PC-3 (cell line): ENCODE measurements around the gene TOP2A. TPM values are rescaled to one million over a fixed set of nuclear protein-coding genes. Genes with fewer than 3 reads are reported as not detected.

Experiments
- ATAC-seq: fragments of 200-7000 bp; cut with Tn5 transposase; 2 replicates; pipeline ENCODE4 v1.9.1; 2020; ENCODE audit warnings: mild to moderate bottlenecking, moderate library complexity
- BruUV-seq: library from RNA; stranded (reverse); fragments of 400-500 nt; replicated peaks from 2 replicates; lab custom pipeline; 2021; lab: Mats Ljungman, UMichigan
- CTCF ChIA-PET: fragments of 300-600 bp; sonication (Branson Sonifier 250); formaldehyde crosslinking; loops from one replicate; lab custom pipeline; 2022; ENCODE audit warnings: antibody characterized with exemption; lab: Charles Lee
- POLR2A ChIA-PET: fragments of 300-600 bp; sonication (Branson Sonifier 250); formaldehyde crosslinking; loops from one replicate; lab custom pipeline; 2022; ENCODE audit warnings: antibody characterized with exemption; ENCODE audit not compliant: unreplicated experiment; lab: Charles Lee
- DNase-seq: peaks from one replicate; pipeline ENCODE4 v3.0.0-alpha.2; 2015
- H2AFZ ChIP-seq: fragments of 300-600 bp; sonication (generic); 2 replicates; pipeline ENCODE4 v1.6.0; 2016; ENCODE audit warnings: antibody characterized with exemption, low read length
- H3F3A ChIP-seq: fragments of 300-600 bp; sonication (generic); one replicate; pipeline ENCODE4 v1.6.0; 2017; ENCODE audit warnings: antibody characterized with exemption, low read length, control low read depth, mild to moderate bottlenecking; ENCODE audit not compliant: unreplicated experiment
- H3K27ac ChIP-seq: fragments of 300-600 bp; sonication (generic); 2 replicates; pipeline ENCODE4 v1.5.1; 2016; ENCODE audit warnings: mild to moderate bottlenecking, low read length
- H3K27me3 ChIP-seq: fragments of 300-600 bp; sonication (generic); 2 replicates; pipeline ENCODE4 v1.6.1; 2016; ENCODE audit warnings: low read length, mixed read lengths
- H3K36me3 ChIP-seq: fragments of 300-600 bp; sonication (generic); 2 replicates; pipeline ENCODE4 v1.6.1; 2016; ENCODE audit warnings: low read depth, mixed run types, low read length, mixed read lengths
- H3K4me1 ChIP-seq: fragments of 300-600 bp; sonication (generic); 2 replicates; pipeline ENCODE4 v1.5.1; 2016; ENCODE audit warnings: low read length; ENCODE audit not compliant: insufficient read depth
- H3K4me2 ChIP-seq: fragments of 300-600 bp; sonication (generic); 2 replicates; pipeline ENCODE4 v1.6.0; 2016; ENCODE audit warnings: low read length
- H3K4me3 ChIP-seq: fragments of 300-600 bp; sonication (generic); 2 replicates; pipeline ENCODE4 v1.5.1; 2016; ENCODE audit warnings: mild to moderate bottlenecking, low read length, mixed read lengths
- H3K79me2 ChIP-seq: fragments of 300-600 bp; sonication (generic); 2 replicates; pipeline ENCODE4 v1.6.1; 2017; ENCODE audit warnings: low read length, mixed read lengths
- H3K9ac ChIP-seq: fragments of 300-600 bp; sonication (generic); 2 replicates; pipeline ENCODE4 v1.6.0; 2016; ENCODE audit warnings: mild to moderate bottlenecking, low read length
- H3K9me2 ChIP-seq: fragments of 300-600 bp; sonication (generic); replicated peaks from 2 replicates; pipeline ENCODE4 v1.6.1; 2016; ENCODE audit warnings: mixed run types, low read length, mixed read lengths
- H3K9me3 ChIP-seq: fragments of 300-600 bp; sonication (generic); 2 replicates; pipeline ENCODE4 v1.6.1; 2016; ENCODE audit warnings: low read length, mixed read lengths
- H4K20me1 ChIP-seq: fragments of 300-600 bp; sonication (generic); 2 replicates; pipeline ENCODE4 v1.6.1; 2016; ENCODE audit warnings: low read length, mixed read lengths
- EZH2 ChIP-seq: fragments of 300-600 bp; sonication (generic); IDR thresholded peaks from one replicate; pipeline ENCODE4 v1.6.1; 2017; ENCODE audit warnings: antibody characterized with exemption, mild to moderate bottlenecking, low read length; ENCODE audit not compliant: unreplicated experiment
- EZH2phosphoT487 ChIP-seq: fragments of 300-600 bp; sonication (generic); IDR thresholded peaks from 2 replicates; pipeline ENCODE4 v1.6.1; 2018; ENCODE audit warnings: mild to moderate bottlenecking, antibody characterized with exemption, low read length, borderline replicate concordance
- intact Hi-C: fragments of 100-400 bp; cut with micrococcal nuclease; formaldehyde crosslinking; loops from 2 replicates; pipeline ENCODE4 v1.9.0; 2023
- total RNA-seq: library from RNA; depleted of rRNA; stranded (reverse); fragments of >200 nt; gene quantifications from 2 replicates; pipeline ENCODE4 v1.2.3, GENCODE V29; 2014
- TF ChIP-seq, protein P1 (sequence below): fragments of 300-600 bp; sonication (generic); conservative IDR thresholded peaks from 2 replicates; pipeline ENCODE4 v1.5.1; 2017; ENCODE audit warnings: antibody characterized with exemption, low read depth, mild to moderate bottlenecking, low read length

TOP2A gene
- total RNA-seq, 1 experiment from 2014 or later: 104 TPM

- ChIA-PET CTCF (no interaction called here), POLR2A (no interaction called here)
- Histone ChIP-seq H3K4me2 (no peak overlapping the region), H3K79me2 (0 out of 2 replicates have a peak, but pooled peaks cover 3% of the 10 kb centered on the region), H3K27me3 (no peaks in the 10 kb centered on the region), H3K4me1 (no peaks in the 10 kb centered on the region), H3K27ac (no peak overlapping the region), H3F3A (no peaks in the 10 kb centered on the region), H3K9ac (no peak overlapping the region), H3K4me3 (no peak overlapping the region), H4K20me1 (no peaks in the 10 kb centered on the region), H2AFZ (no peak overlapping the region), H3K9me2 (no peaks in the 10 kb centered on the region), H3K9me3 (no peaks in the 10 kb centered on the region), H3K36me3 (0 out of 2 replicates have a peak, but pooled peaks cover 2% of the 10 kb centered on the region)
- intact Hi-C loops: no loop called here
- TF ChIP-seq EZH2phosphoT487 (no peak), EZH2 (no peak)
- TF ChIP-seq, protein P1, sequence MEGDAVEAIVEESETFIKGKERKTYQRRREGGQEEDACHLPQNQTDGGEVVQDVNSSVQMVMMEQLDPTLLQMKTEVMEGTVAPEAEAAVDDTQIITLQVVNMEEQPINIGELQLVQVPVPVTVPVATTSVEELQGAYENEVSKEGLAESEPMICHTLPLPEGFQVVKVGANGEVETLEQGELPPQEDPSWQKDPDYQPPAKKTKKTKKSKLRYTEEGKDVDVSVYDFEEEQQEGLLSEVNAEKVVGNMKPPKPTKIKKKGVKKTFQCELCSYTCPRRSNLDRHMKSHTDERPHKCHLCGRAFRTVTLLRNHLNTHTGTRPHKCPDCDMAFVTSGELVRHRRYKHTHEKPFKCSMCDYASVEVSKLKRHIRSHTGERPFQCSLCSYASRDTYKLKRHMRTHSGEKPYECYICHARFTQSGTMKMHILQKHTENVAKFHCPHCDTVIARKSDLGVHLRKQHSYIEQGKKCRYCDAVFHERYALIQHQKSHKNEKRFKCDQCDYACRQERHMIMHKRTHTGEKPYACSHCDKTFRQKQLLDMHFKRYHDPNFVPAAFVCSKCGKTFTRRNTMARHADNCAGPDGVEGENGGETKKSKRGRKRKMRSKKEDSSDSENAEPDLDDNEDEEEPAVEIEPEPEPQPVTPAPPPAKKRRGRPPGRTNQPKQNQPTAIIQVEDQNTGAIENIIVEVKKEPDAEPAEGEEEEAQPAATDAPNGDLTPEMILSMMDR: no peak
- DNase-seq (no peak), ATAC-seq (no peak)
- no TSS peak for BruUV-seq
Observed at GRCh38 chr17:40349895-40350688, 67.6 kb downstream of the TOP2A start.

DNA sequence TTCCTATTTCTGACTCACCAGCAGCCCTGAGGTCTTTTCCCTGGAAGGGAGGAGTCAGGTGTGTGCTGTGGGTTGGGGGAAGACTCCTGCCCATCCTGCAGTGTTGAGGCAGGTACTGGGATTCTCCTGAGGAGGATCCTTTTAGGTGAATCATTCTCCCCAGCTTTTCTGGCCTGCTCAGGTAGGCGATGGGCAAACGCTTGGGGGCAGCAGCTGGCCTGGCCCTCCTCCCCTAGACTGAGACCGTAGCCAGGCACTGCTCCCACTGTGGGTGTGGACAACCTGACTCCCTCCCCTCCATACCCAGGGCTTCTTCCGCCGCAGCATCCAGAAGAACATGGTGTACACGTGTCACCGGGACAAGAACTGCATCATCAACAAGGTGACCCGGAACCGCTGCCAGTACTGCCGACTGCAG, 68.2 kb downstream of the TOP2A start:
- Histone ChIP-seq H3K36me3 (0 out of 2 replicates have a peak, but pooled peaks cover 2% of the 10 kb centered on the region), H3K9me3 (no peaks in the 10 kb centered on the region), H2AFZ (no peak overlapping the region), H3K4me1 (no peaks in the 10 kb centered on the region; the same call in 1 of the 2 replicates), H3K27me3 (no peaks in the 10 kb centered on the region), H3F3A (no peaks in the 10 kb centered on the region), H3K4me2 (no peak overlapping the region), H4K20me1 (no peaks in the 10 kb centered on the region), H3K9ac (no peak overlapping the region), H3K9me2 (no peaks in the 10 kb centered on the region), H3K27ac (no peak overlapping the region), H3K4me3 (no peak overlapping the region), H3K79me2 (peaks cover 3% of the 10 kb centered on the region; the same call in 1 of the 2 replicates)
- intact Hi-C loops: no loop called here
- ChIA-PET POLR2A (no interaction called here), CTCF (no interaction called here)
- TF ChIP-seq EZH2phosphoT487: no peak
- no TSS peak for BruUV-seq
- peak; percentile 22 for DNase-seq
- peak; percentile 8; the same call in 1 of the 2 replicates for ATAC-seq

DNA sequence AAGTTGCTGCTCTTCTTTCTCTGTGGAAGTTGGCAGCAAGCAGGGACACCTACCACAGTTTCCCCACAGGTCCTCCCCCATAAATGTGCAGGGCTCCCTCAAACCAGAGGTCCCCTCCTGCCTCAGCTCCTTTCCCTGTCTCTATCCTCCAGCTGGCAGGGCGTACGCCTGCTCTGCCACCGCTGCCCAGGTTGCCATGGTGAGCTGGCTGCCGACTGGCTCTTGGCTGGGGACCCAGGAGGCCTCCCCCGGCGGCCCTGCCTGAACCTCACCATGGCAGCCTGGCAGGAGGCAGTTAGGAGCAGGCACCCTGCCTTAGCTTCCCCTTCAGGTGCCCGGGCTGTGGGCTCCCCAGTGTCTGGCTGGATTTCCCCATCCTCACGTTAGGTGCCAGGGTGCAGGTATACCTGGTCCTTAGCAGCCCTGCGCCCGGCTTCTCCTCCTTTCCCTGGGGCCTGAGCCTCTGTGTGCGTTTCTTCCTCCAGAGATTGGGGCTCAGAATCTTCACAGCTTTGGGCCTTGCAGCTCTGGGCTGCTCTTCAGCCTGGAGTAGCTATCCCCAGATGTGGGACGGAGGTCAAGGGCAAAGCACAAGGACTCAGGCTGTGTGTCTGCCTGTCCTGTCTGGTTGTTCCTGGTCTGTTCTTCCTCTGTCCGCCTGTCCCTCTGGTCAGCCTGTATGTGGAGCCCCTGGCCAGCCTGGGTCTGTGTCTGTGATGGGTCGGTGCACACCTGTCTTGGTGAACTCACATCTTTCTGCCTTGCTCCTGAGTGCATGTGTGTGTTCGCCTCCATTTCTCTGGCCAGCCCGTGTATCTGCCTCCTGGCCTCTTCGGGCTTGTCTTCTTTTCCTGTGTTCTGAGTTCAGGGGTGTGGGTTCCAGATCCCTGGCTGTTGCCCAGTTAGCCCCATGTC, 68.9 kb downstream of the TOP2A start:
- no peak overlapping the region for H3K27ac ChIP-seq
- no peak overlapping the region for H2AFZ ChIP-seq
- H3K9me3 ChIP-seq: no peaks in the 10 kb centered on the region
- H3K79me2 ChIP-seq: peaks cover 3% of the 10 kb centered on the region; the same call in 1 of the 2 replicates
- H3K4me3 ChIP-seq: no peak overlapping the region
- intact Hi-C loops: no loop called here
- no peaks in the 10 kb centered on the region for H3K27me3 ChIP-seq
- H3K4me1 ChIP-seq: no peaks in the 10 kb centered on the region; the same call in 1 of the 2 replicates
- TF ChIP-seq EZH2phosphoT487 (no peak), EZH2 (no peak)
- TF ChIP-seq, protein P1: no peak
- no peak overlapping the region for H3K9ac ChIP-seq
- CTCF ChIA-PET: no interaction called here
- no peak overlapping the region for H3K4me2 ChIP-seq
- no peaks in the 10 kb centered on the region for H4K20me1 ChIP-seq
- no peak for DNase-seq
- no peaks in the 10 kb centered on the region for H3K9me2 ChIP-seq
- H3K36me3 ChIP-seq: 0 out of 2 replicates have a peak, but pooled peaks cover 2% of the 10 kb centered on the region
- ATAC-seq: no peak
- no peaks in the 10 kb centered on the region for H3F3A ChIP-seq
- no TSS peak for BruUV-seq
- POLR2A ChIA-PET: interaction anchor here (0.6 kb wide), 1 partner anchor 235 kb away, joined by 5 read pairs; no protein-coding TSS in a partner anchor
